Endodermal cell (in vitro differentiated cells): ENCODE data around the gene MED13L. TPM values are rescaled to one million over a fixed set of nuclear protein-coding genes. Genes with fewer than 3 reads are reported as not detected.

Experiments
- DNase-seq: peaks from one replicate; pipeline ENCODE4 v3.0.0-alpha.2; 2017
- H3K27ac ChIP-seq: 2 replicates; pipeline ENCODE4 v1.5.1; 2013; ENCODE audit warnings: mild to moderate bottlenecking, low read depth, low read length, moderate library complexity
- H3K27me3 ChIP-seq: 2 replicates; pipeline ENCODE4 v1.6.1; 2013; ENCODE audit warnings: mild to moderate bottlenecking, low read length, moderate library complexity; ENCODE audit not compliant: insufficient read depth, control insufficient read depth, poor library complexity, severe bottlenecking
- H3K36me3 ChIP-seq: 2 replicates; pipeline ENCODE4 v1.7.0; 2013; ENCODE audit warnings: mild to moderate bottlenecking, low read length, moderate library complexity; ENCODE audit not compliant: control insufficient read depth, insufficient read depth
- H3K4me1 ChIP-seq: one replicate; pipeline ENCODE4 v1.7.0; 2013; ENCODE audit warnings: low read length; ENCODE audit not compliant: control insufficient read depth, insufficient read depth
- H3K4me3 ChIP-seq: 2 replicates; pipeline ENCODE4 v1.5.1; 2013; ENCODE audit warnings: mild to moderate bottlenecking, low read length, moderate library complexity
- H3K9ac ChIP-seq: 2 replicates; pipeline ENCODE4 v1.6.1; 2013; ENCODE audit warnings: mild to moderate bottlenecking, low read length, moderate library complexity; ENCODE audit not compliant: poor library complexity, severe bottlenecking; ENCODE audit errors: extremely low read depth
- H3K9me3 ChIP-seq: 2 replicates; pipeline ENCODE4 v1.6.1; 2013; ENCODE audit warnings: mild to moderate bottlenecking, low read length, moderate library complexity; ENCODE audit not compliant: control insufficient read depth
- H3K27ac Mint-ChIP-seq: 2 replicates; pipeline ENCODE4 v1.8.0; 2020; ENCODE audit warnings: mixed read lengths
- H3K27me3 Mint-ChIP-seq: 2 replicates; pipeline ENCODE4 v1.8.0; 2021; ENCODE audit warnings: mild to moderate bottlenecking, mixed read lengths; ENCODE audit not compliant: insufficient read depth
- H3K36me3 Mint-ChIP-seq: 2 replicates; pipeline ENCODE4 v1.8.0; 2020; ENCODE audit warnings: low read depth, mixed read lengths
- H3K4me1 Mint-ChIP-seq: 2 replicates; pipeline ENCODE4 v1.8.0; 2020; ENCODE audit warnings: mixed read lengths
- H3K4me3 Mint-ChIP-seq: 2 replicates; pipeline ENCODE4 v1.8.0; 2020; ENCODE audit warnings: mild to moderate bottlenecking, moderate library complexity, mixed read lengths
- H3K9me3 Mint-ChIP-seq: 2 replicates; pipeline ENCODE4 v1.8.0; 2020; ENCODE audit warnings: mild to moderate bottlenecking, mixed read lengths
- CTCF ChIP-seq: fragments of 200-600 bp; sonication (generic); conservative IDR thresholded peaks from 2 replicates; pipeline ENCODE4 v1.5.0; 2021; ENCODE audit warnings: antibody characterized with exemption, mild to moderate bottlenecking
- WGBS, 2 experiments: methylation state at CpG; one replicate each; pipeline versions ENCODE4 v1.1.5 to v1.1.7; 2013; ENCODE audit warnings: missing lambda C conversion rate in 2 of 2, mixed read lengths in 1 of 2; ENCODE audit not compliant: insufficient coverage in 1 of 2, insufficient read length in 1 of 2; 5-methylcytosine and 5-hydroxymethylcytosine counted together
- total RNA-seq, 2 donors: library from RNA; stranded (reverse); fragmentation: NEBNext Ultra II Directional in 1 of 2; extraction: Animal tissue kit (Norgen Biotek cat#: 25700) in 1 of 2; gene quantifications; 2 replicates in 1 of 2; 3 replicates in 1 of 2; pipeline ENCODE4 v1.2.1, GENCODE V29; 2021

MED13L gene
- total RNA-seq, 2 donors from 2014 or later, result 101 to 111 TPM

GRCh38 chr12:116101991-116102390, 175.5 kb downstream of the MED13L start:
- H3K36me3 ChIP-seq, result peaks cover 17% of the 10 kb centered on the region
- Mint-ChIP-seq H3K4me3 (no peak overlapping the region), H3K4me1 (peaks cover 2% of the 10 kb centered on the region), H3K9me3 (no peaks in the 10 kb centered on the region), H3K27me3 (no peaks in the 10 kb centered on the region), H3K36me3 (peaks cover 9% of the 10 kb centered on the region), H3K27ac (no peak overlapping the region)
- 92 to 100% methylated on average over 2 of the region's 2 CpGs for WGBS, 2 experiments
- H3K4me3 ChIP-seq, result no peak overlapping the region
- H3K27me3 ChIP-seq, result no peaks in the 10 kb centered on the region
- DNase-seq, result no peak
- H3K4me1 ChIP-seq, result no peaks in the 10 kb centered on the region
- no peaks in the 10 kb centered on the region for H3K9me3 ChIP-seq
- TF ChIP-seq CTCF, result no peak
- no peak overlapping the region for H3K9ac ChIP-seq
- H3K27ac ChIP-seq, result no peak overlapping the region

- no peaks in the 10 kb centered on the region for H3K9me3 ChIP-seq
- no peak overlapping the region for H3K4me3 Mint-ChIP-seq
These were observed 177.7 kb downstream of the MED13L start for GRCh38 chr12:116099652-116100432.

GRCh38 chr12:116096874-116097273, 180.6 kb downstream of the MED13L start:
- no peaks in the 10 kb centered on the region for H3K27me3 ChIP-seq
- Mint-ChIP-seq H3K4me1 (no peaks in the 10 kb centered on the region), H3K9me3 (no peaks in the 10 kb centered on the region), H3K27ac (no peak overlapping the region), H3K27me3 (no peaks in the 10 kb centered on the region), H3K36me3 (peaks cover 8% of the 10 kb centered on the region), H3K4me3 (no peak overlapping the region)
- WGBS, 2 experiments, result 98 to 100% methylated on average over 2 to 5 of the region's 5 CpGs
- H3K4me1 ChIP-seq, result no peaks in the 10 kb centered on the region
- H3K4me3 ChIP-seq, result no peak overlapping the region
- no peak overlapping the region for H3K9ac ChIP-seq
- H3K27ac ChIP-seq, result no peak overlapping the region
- TF ChIP-seq CTCF, result no peak
- DNase-seq, result no peak
- H3K36me3 ChIP-seq, result peaks cover 43% of the 10 kb centered on the region
- H3K9me3 ChIP-seq, result no peaks in the 10 kb centered on the region

More at GRCh38 chr12:116099652-116100432, 177.7 kb downstream of the MED13L start:
- no peaks in the 10 kb centered on the region for H3K4me1 ChIP-seq
- Mint-ChIP-seq H3K27me3 (no peaks in the 10 kb centered on the region), H3K27ac (no peak overlapping the region), H3K4me1 (no peaks in the 10 kb centered on the region), H3K36me3 (peaks cover 8% of the 10 kb centered on the region), H3K9me3 (no peaks in the 10 kb centered on the region)
- no peak overlapping the region for H3K4me3 ChIP-seq
- 90% methylated on average over 6 of the region's 6 CpGs for WGBS, 2 experiments
- H3K27ac ChIP-seq, result no peak overlapping the region
- DNase-seq, result no peak
- no peaks in the 10 kb centered on the region for H3K27me3 ChIP-seq
- TF ChIP-seq CTCF, result no peak
- no peak overlapping the region for H3K9ac ChIP-seq
- peaks cover 26% of the 10 kb centered on the region for H3K36me3 ChIP-seq
